ENCODE data around the gene SUN5. TPM values are rescaled to one million over a fixed set of nuclear protein-coding genes. Genes with fewer than 3 reads are reported as not detected.

SUN5 gene
- total RNA-seq, 1 experiment from 2014 or later, result not detected

DNA sequence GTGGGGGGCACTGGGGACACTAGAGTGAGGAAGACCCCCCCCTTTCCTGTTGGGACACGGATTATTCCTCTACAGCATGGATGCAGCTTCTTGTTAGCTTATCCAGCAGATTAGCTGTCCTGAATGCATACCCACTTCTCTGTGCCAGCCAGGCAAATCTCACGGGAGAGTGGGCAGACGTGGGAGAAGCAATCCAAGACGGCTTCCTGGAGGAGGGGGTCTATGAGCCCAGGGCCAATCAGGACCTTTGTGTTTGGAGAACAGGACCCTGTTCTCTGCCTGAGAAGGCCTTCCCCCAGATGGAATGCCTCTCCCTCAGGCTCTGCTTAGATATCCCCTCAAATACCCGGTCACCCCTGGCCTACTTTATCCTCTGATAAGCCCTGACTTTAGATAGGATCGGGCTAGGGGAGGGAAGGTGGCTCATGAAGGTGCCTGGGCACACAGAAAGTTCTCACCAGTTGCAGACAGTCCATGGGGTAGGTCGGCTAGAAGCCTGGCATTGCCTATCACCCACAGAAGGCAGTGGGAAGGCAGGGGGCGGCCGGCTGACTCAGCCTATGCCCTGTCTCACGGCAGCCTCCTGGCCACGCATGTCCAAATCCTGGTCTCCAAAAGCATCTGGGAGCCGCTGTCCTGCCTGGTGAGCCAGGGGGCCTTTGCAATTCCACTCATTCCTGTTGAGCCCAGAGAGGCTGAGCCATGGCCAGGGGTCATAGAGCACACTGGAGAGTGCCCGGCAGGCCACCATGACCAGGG, 34.7 kb downstream of the SUN5 start (continued):
- TF ChIP-seq MYBL2 (CRISPR knock-in tag; IDR thresholded peaks at IDR 0.05), result no peak

DNA sequence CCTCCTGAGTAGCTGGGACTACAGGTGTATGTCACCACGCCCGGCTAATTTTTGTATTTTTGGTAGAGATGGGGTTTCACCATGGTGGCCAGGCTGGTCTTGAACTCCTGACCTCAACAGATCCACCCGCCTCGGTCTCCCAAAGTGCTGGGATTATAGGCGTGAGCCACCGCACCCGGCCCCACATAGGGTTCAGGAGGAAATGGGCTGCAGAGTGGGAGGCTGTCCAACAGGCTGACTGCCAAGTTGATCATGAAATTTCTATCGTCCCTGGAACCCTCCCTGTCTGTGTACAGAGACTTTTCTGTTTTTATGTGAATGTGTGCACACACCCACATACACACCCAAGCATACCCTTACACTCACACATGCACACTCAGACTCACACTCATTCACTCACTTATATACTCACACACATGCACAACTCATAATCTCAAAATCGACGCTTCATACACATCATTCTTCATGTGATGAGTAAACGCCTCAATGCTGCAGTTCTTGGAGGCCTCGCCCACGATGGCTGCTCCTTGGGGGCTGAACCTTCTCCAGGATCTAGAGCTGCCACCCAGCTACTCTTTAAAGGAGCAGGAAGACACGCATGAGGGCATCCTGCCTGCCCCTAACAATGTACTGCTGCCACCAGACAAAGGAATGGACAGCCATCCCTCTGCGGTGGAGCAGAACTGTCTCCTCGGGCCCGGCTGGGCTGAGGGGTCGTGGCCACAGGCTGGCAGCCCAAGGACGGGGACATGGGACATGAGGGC, 35.6 kb downstream of the SUN5 start:
- DNase-seq (ENCODE audit: low spot score) (peak; percentile 3), ATAC-seq (no peak)
- Mint-ChIP-seq H3K36me3 (no peaks in the 10 kb centered on the region), H3K9me3 (no peaks in the 10 kb centered on the region), H3K4me3 (no peak overlapping the region), H3K4me1 (peaks cover under 1% of the 10 kb centered on the region; the same call in 1 of the 2 replicates), H3K27ac (no peak overlapping the region), H3K27me3 (ENCODE audit: low read depth) (no peaks in the 10 kb centered on the region; the same call in none of the 2 replicates)
- CTCF ChIA-PET, result no interaction called here
- POLR2A ChIA-PET, result no interaction called here
- TF ChIP-seq CREB1 (CRISPR knock-in tag; IDR thresholded peaks at IDR 0.05), result no peak

DNA sequence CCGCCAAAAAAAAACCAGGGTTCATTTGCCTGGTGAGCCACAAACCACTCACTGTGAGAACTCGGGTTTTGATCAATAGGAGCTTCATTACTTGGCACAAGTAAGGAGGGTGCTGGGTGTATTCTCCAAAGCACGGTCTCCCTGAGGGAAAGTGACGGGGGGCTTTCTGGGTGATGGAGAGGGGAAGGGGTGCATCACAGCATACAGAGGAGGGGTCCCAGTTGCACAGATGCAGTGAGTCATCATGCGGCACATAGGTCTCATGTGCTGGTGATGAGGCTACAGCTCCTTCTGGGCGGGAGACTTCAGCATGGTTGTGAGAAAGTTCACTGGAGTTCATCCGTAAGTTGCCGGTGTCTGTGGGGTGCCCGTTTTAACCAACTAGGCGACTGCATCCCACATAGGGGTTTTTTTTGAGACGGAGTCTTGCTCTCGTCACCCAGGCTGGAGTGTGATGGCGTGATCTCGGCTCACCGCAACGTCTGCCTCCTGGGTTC, 36.2 kb downstream of the SUN5 start:
- Mint-ChIP-seq H3K4me1 (no peaks in the 10 kb centered on the region; the same call in 1 of the 2 replicates), H3K36me3 (no peaks in the 10 kb centered on the region), H3K27ac (no peak overlapping the region), H3K4me3 (no peak overlapping the region), H3K27me3 (ENCODE audit: low read depth) (no peaks in the 10 kb centered on the region; the same call in none of the 2 replicates), H3K9me3 (no peaks in the 10 kb centered on the region)
- ATAC-seq (no peak), DNase-seq (ENCODE audit: low spot score) (peak; percentile 2)
- CTCF ChIA-PET, result interaction anchor here (0.7 kb wide), 1 partner anchor 16 kb away, joined by 3 read pairs; no protein-coding TSS in a partner anchor
- POLR2A ChIA-PET, result no interaction called here
- TF ChIP-seq, protein P1, sequence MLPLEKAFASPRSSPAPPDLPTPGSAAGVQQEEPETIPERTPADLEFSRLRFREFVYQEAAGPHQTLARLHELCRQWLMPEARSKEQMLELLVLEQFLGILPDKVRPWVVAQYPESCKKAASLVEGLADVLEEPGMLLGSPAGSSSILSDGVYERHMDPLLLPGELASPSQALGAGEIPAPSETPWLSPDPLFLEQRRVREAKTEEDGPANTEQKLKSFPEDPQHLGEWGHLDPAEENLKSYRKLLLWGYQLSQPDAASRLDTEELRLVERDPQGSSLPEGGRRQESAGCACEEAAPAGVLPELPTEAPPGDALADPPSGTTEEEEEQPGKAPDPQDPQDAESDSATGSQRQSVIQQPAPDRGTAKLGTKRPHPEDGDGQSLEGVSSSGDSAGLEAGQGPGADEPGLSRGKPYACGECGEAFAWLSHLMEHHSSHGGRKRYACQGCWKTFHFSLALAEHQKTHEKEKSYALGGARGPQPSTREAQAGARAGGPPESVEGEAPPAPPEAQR (CRISPR knock-in tag; IDR thresholded peaks at IDR 0.05), result no peak
- TF ChIP-seq IRF2 (CRISPR knock-in tag; IDR thresholded peaks at IDR 0.05; ENCODE audit: borderline replicate concordance, low read depth), result no peak
- no peak for TF ChIP-seq FOXK1 (CRISPR knock-in tag; IDR thresholded peaks at IDR 0.05)
- TF ChIP-seq, protein P2, sequence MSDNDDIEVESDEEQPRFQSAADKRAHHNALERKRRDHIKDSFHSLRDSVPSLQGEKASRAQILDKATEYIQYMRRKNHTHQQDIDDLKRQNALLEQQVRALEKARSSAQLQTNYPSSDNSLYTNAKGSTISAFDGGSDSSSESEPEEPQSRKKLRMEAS (CRISPR knock-in tag; IDR thresholded peaks at IDR 0.05), result no peak

DNA sequence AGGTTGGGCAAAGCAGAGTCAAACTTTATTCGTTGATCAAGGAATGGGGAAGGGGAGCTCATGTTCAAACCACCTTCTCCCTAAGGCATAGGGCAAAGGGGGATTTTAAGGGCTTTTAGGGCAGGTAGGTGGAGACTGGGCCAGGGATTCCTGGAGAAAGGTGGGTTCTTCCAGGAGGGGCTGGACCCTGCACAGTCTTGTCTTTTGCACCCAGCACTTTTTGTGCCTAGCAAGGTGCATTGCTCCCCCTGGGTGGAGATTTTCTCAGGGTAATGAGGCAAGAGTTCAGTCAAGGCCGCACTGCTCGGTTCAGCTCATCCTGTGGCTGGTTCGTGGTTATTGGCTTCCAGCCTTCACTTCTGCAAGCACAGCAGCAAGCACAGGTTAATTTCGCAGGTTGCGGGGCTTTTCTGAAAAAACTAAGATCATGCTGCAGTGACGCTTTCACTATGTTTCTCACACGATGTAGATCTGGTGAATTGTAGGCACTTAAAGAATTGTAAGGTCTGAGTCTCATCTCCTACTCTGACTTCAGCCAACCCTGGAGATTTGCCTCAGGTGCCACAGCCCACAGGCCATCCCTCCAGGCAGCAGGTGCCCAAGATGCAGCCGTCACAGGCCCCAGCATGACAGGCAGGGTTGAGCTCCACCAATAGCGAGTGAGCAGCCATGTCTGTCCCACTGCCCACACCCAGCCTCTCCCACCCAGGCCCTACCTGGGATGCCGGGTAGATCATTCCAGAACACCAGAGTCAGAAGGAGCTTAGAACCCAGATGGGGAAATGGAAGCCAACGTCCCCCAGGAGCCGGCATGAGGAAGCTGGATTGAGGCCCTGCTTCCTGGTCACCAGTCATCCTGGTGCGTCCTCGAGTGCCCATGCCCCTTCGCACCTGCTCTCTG, 37.1 kb downstream of the SUN5 start:
- Mint-ChIP-seq H3K27ac (no peak overlapping the region), H3K9me3 (no peaks in the 10 kb centered on the region), H3K4me1 (no peaks in the 10 kb centered on the region), H3K4me3 (no peak overlapping the region), H3K36me3 (no peaks in the 10 kb centered on the region), H3K27me3 (ENCODE audit: low read depth) (no peaks in the 10 kb centered on the region; the same call in none of the 2 replicates)
- ChIA-PET CTCF (interaction anchor here (0.7 to 1.0 kb wide), 3 partner anchors 16 to 58 kb away, joined by 3 read pairs; partner anchors contain the start of gene SUN5), POLR2A (no interaction called here)
- peak; percentile 10 for DNase-seq (ENCODE audit: low spot score)
- ATAC-seq, result no peak
- no peak for TF ChIP-seq ZNF121 (CRISPR knock-in tag; IDR thresholded peaks at IDR 0.05)
- TF ChIP-seq, protein P3, sequence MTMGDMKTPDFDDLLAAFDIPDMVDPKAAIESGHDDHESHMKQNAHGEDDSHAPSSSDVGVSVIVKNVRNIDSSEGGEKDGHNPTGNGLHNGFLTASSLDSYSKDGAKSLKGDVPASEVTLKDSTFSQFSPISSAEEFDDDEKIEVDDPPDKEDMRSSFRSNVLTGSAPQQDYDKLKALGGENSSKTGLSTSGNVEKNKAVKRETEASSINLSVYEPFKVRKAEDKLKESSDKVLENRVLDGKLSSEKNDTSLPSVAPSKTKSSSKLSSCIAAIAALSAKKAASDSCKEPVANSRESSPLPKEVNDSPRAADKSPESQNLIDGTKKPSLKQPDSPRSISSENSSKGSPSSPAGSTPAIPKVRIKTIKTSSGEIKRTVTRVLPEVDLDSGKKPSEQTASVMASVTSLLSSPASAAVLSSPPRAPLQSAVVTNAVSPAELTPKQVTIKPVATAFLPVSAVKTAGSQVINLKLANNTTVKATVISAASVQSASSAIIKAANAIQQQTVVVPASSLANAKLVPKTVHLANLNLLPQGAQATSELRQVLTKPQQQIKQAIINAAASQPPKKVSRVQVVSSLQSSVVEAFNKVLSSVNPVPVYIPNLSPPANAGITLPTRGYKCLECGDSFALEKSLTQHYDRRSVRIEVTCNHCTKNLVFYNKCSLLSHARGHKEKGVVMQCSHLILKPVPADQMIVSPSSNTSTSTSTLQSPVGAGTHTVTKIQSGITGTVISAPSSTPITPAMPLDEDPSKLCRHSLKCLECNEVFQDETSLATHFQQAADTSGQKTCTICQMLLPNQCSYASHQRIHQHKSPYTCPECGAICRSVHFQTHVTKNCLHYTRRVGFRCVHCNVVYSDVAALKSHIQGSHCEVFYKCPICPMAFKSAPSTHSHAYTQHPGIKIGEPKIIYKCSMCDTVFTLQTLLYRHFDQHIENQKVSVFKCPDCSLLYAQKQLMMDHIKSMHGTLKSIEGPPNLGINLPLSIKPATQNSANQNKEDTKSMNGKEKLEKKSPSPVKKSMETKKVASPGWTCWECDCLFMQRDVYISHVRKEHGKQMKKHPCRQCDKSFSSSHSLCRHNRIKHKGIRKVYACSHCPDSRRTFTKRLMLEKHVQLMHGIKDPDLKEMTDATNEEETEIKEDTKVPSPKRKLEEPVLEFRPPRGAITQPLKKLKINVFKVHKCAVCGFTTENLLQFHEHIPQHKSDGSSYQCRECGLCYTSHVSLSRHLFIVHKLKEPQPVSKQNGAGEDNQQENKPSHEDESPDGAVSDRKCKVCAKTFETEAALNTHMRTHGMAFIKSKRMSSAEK (CRISPR knock-in tag; IDR thresholded peaks at IDR 0.05; ENCODE audit: borderline replicate concordance), result no peak
- no peak for TF ChIP-seq EMX1 (CRISPR knock-in tag; IDR thresholded peaks at IDR 0.05)
- TF ChIP-seq IRF2 (CRISPR knock-in tag; IDR thresholded peaks at IDR 0.05; ENCODE audit: borderline replicate concordance, low read depth), result no peak
- TF ChIP-seq, protein P4, sequence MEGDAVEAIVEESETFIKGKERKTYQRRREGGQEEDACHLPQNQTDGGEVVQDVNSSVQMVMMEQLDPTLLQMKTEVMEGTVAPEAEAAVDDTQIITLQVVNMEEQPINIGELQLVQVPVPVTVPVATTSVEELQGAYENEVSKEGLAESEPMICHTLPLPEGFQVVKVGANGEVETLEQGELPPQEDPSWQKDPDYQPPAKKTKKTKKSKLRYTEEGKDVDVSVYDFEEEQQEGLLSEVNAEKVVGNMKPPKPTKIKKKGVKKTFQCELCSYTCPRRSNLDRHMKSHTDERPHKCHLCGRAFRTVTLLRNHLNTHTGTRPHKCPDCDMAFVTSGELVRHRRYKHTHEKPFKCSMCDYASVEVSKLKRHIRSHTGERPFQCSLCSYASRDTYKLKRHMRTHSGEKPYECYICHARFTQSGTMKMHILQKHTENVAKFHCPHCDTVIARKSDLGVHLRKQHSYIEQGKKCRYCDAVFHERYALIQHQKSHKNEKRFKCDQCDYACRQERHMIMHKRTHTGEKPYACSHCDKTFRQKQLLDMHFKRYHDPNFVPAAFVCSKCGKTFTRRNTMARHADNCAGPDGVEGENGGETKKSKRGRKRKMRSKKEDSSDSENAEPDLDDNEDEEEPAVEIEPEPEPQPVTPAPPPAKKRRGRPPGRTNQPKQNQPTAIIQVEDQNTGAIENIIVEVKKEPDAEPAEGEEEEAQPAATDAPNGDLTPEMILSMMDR (IDR thresholded peaks at IDR 0.05), result no peak
- no peak for TF ChIP-seq FOXK1 (CRISPR knock-in tag; IDR thresholded peaks at IDR 0.05)
- TF ChIP-seq NR2C2 (CRISPR knock-in tag; IDR thresholded peaks at IDR 0.05), result no peak
- TF ChIP-seq, protein P5, sequence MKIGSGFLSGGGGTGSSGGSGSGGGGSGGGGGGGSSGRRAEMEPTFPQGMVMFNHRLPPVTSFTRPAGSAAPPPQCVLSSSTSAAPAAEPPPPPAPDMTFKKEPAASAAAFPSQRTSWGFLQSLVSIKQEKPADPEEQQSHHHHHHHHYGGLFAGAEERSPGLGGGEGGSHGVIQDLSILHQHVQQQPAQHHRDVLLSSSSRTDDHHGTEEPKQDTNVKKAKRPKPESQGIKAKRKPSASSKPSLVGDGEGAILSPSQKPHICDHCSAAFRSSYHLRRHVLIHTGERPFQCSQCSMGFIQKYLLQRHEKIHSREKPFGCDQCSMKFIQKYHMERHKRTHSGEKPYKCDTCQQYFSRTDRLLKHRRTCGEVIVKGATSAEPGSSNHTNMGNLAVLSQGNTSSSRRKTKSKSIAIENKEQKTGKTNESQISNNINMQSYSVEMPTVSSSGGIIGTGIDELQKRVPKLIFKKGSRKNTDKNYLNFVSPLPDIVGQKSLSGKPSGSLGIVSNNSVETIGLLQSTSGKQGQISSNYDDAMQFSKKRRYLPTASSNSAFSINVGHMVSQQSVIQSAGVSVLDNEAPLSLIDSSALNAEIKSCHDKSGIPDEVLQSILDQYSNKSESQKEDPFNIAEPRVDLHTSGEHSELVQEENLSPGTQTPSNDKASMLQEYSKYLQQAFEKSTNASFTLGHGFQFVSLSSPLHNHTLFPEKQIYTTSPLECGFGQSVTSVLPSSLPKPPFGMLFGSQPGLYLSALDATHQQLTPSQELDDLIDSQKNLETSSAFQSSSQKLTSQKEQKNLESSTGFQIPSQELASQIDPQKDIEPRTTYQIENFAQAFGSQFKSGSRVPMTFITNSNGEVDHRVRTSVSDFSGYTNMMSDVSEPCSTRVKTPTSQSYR (CRISPR knock-in tag; IDR thresholded peaks at IDR 0.05), result no peak
- TF ChIP-seq, protein P1 (CRISPR knock-in tag; IDR thresholded peaks at IDR 0.05), result no peak
